GM19438 (cell line): Measurements from ENCODE around the gene GAST.

Experiments
- ATAC-seq: cut with Tn5 transposase; IDR thresholded peaks from one replicate; pipeline ENCODE4 v1.9.1; 2021; ENCODE audit warnings: low read depth; ENCODE audit not compliant: unreplicated experiment

Gene GAST

DNA sequence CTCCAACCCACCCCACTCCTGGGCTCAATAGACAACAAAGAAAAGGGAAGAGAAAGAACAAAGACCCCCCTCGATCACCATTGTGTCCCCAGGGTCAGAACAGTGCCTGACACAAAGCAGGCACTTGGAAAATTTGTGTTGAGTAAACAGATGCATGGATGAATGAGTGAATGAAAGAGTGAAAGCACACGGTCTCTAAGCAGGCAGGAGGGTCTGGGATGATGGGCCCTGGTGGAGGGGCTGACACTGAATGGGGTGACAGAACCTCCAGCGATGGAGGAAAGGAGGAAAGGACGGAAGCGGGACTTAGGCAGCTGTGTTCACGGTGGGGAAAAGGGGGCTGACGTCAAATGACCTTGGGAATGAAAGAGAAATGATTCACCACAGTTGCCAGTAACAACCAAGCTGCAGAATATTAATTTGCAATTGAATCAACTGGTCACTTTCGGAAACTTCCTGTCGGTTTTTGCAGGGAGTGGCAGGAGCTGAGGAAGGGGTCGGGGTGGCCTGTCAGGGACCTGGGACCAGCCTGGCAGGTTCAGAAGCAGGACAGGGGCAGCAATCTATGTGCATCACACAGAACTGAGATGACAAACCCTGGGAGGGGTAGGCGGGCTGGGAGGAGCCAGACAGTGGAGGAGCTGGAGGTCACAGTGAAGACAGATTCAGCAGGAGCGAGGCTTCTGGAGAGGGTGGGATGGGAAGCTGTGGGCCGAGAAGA lies 6.7 kb upstream of the GAST start:
- no peak for ATAC-seq

GRCh38 chr17:41707803-41708669 lies 4.1 kb upstream of the GAST start:
- ATAC-seq = no peak

DNA sequence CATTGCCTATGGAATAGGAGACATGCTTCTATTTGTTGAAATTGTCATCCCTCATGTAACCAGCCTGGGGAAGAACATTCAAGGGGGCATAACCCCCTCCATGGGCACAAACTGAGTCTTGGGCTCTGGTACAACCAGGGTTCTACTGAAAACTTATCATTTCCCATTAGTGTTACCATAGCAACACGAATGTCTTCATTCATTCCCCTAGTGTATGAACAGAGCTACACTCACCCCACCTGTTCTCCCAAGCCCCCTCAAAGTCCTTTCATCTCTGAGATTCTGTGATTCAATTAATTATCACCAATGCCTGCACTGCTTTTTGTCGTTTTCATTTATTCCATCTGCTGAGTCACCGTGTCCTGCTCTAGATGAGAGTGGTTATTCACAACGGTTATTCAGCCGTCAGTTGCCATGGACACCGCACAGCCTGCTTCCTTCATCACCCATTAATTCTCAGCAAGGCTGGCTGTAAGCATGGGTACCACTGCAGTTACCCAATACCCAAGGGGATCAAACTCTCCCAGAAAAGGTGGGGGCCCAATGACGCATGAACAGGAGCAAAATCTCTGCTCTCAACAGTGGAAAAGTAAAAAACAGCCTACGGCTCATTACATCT lies 1.6 kb upstream of the GAST start:
- ATAC-seq = no peak

DNA sequence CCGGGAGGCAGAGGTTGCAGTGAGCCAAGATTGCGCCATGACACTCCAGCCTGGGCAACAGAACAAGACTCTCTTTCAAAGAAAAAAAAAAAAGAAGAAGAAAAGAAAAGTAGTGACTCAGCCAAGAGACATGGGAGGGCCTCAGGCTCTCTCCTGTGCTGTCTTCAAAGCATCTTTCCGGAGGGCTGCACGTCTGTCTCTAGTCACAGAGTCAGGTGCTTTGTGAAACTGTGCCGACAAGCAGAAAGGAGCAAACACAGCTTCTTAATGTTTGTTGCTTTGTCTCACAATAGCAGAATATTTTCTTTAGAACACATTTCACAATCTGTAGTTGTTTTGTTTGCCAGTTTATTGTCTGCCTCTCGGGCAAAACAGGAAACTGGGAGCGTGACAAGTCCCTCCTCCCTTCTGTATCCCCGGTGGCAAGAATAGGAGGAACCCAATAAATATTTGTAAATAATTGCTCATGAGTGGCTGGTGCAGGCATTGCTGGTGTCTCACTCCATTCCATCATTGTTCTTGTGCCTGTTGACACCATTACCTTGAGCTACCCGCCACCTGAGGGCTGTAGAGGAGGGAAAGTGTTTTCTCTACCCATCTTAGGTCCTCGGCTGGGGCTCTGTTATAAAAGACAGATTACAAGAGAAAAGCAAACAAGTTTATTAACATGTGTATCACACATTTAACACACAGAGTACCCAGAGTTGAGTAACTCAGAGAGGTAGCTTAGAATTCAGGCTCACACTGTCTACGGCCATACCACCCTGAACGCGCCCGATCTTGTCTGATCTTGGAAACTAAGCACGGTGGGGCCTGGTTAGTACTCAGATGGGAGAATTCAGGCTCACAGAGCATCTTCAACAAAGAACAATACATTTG lies 5.5 kb downstream of the GAST start:
- no peak for ATAC-seq

DNA sequence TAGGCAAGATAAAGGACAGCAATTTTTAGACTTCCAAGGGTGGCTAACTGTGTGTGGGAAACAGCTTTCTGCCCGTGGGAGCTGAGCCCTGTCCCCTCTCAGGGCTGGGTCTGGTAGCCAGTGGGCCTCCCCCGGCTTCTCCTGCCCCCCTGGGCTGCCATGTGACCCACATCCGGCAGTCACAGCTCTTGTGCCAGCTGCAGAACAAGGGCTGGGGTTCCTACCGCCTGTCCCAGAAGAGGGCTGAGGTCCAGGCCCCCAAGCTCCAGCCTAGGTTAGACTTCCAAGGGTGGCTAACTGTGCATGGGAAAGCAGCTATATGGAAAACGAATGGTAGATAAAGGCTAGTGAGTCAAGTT lies 6.1 kb downstream of the GAST start:
- ATAC-seq = no peak

DNA sequence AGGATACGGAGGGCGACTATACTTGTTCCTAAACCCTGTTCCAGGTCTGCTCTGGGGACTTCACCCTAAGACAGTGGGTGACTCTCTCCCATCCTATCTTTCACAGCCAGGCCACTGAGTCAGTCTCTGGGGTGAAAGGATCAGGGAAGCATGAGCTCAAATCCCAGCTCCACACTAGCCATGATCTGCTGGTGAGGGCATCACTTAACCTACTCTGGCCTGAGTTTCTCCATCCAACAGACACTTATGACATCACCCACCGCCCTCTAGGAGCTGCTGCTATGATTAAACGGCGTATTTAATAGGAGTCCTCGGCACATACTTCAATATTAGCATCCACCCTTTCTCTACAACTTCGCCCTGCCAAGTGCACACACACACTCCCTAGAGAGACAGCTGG lies 10.1 kb downstream of the GAST start:
- ATAC-seq = no peak

DNA sequence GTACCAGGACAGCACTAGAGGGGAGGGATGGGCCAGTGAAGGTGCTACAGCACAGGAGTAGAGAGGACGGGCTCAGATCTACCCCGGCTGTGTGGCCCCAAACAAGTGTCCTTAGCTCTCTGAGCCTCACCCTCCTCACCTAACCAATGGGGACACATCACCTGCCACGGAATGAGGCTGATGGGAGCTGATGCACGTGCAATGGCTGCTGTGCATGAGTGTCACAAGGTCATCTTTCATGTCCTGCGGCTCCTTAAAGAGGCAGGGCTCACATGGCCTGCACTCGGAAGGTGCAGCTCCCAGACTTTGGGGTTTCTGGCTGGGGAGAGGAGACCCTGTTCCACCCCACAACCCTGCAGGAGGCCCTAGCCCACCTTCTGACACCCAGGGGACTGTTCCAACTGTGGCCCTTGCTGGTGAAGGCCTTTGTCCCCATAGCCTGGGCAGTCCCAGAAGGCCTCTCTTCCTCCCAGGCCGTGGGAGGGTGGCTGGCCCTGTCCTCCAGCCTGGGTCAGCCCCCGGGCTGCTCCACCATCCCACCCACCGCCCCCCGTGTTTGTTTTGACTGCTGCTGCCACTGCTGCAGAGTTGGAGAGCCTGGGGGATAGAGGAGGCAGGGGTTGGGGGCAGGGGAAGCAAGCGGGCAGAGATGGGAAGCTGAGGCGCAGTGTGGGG lies 11.8 kb downstream of the GAST start:
- ATAC-seq = no peak

DNA sequence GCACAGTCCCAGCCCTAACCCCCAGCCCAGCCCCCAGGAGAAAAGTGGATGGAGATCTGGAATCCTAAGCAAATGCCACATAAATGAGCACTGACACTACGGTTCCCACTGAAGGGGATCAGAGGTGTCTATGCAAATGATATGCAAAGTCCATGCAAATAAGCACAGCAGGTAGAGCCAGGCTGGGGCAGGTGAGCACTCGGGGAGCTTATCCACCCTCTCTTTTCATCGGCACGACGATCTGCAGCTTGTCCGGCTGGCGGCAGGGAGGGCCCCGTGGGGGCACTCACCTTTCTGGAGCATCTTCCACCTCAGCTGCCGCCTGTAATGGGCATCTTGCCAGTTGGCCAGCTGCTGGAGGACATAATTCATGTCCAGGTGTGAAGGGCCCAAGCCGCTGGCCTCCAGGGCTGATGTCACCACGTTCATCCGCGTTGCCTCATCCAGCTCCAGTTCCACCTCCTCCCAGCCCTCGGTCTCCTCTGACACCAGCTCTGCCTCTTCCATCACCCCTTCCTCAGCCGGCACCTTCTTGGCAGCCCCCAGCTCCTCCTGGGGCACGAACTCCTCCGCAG lies 12.4 kb downstream of the GAST start:
- ATAC-seq = no peak

GRCh38 chr17:41725134-41725533 lies 13.0 kb downstream of the GAST start:
- no peak for ATAC-seq

DNA sequence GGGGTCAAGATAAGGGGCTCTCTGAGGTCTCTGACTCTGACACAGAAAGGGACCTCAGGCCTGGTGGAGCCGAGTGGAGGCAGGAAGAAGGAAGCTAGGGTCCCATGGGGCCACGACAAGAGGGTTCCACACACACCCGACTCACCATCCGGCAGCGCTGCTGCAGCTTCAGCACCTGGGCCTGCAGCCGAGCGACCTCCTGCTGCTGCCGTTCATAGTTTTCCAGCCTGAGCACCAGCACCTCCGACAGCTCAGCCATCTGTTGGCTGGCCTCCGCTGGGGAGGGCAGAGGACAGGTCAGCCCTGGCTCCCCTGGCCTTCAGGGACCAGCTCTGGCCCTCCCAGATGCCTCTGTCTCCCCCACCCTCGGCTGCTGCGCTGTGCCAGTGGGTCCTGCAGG lies 15.9 kb downstream of the GAST start:
- ATAC-seq = no peak

DNA sequence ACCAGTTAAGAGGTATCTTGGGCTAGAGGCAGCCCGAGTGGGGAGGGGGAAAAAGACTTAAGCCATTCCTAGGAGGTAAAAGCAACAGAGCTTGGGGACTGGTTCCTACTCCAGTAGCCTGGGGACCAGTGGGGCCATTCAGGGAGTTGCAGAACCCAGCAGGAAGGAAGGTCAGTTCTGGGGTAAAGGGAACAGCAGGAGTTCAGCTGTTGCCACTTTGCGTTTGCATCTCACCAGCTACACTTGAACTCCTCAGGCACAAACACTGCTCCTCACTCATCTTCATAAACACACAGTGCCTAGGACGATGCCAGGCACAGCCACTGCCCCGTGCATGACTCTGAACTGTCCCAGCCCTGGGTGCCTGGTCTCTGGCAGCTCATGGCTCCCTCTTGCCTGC lies 18.3 kb downstream of the GAST start:
- ATAC-seq = no peak

GRCh38 chr17:41731836-41732235 lies 19.7 kb downstream of the GAST start:
- no peak for ATAC-seq

DNA sequence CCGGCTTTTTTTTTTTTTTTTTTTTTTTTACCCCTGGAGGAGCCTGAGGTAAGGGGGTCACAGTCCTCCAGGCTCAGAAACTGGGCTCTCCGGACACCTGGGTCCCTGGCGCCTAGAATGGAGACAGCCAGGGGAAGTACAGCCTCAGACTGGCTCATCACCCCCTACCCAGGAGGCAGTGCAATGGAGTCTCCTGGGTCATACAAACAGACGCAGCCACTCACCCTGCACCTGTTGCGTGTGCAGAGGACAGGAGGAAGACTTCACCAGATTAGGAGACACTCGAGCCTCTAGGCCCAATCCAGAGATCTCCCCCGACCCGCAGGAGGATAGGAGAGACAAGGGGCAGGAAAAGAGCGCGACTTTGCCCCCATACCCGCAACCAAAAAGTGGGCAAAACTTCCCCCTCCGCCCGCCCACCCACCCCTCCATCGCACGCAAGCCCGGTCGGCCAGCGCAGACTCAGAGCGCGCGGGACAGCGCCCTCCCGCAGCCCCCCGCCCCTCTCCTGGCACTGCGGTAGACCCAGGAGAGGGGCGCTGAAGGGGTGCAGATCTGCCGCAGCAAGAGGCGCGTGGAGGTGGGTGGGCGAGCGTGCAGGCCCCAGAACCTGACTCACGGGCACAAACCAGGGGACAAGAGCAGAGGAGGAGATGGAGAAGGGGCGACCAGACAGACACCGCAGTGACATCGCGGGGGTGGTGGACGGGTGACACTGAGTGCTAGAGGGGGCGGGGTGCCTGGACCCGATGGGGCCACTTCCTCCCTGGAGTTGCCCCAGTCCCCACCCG lies 21.4 kb downstream of the GAST start:
- ATAC-seq = no peak

- no peak for ATAC-seq
Measured at GRCh38 chr17:41734139-41734948, 22.2 kb downstream of the GAST start, which contains the start of gene HAP1. HAP1 (minus strand) TSS chr17:41734643; CDS start chr17:41734634, 9 bp downstream.

- no peak for ATAC-seq
Measured at GRCh38 chr17:41734949-41735313, 22.8 kb downstream of the GAST start.

DNA sequence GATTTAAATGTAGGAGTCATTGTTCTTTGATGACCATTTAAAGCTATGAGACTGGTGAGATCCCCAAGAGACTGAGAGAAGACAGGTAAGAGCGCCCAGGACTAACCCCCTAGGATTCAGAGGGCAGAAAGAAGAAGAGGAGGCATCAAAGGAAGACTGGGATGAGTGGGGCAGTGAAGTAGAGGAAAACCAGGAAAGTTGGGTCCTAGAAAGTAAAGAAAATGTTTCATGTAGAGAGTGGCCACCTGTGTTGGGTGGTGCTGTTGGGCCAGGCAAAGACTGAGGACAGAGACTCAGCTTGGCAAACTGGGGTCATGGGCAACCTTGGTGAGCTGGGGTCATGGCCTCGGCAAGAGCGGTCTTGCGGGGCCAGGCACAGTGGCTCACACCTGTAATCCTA lies 23.6 kb downstream of the GAST start:
- ATAC-seq = no peak

DNA sequence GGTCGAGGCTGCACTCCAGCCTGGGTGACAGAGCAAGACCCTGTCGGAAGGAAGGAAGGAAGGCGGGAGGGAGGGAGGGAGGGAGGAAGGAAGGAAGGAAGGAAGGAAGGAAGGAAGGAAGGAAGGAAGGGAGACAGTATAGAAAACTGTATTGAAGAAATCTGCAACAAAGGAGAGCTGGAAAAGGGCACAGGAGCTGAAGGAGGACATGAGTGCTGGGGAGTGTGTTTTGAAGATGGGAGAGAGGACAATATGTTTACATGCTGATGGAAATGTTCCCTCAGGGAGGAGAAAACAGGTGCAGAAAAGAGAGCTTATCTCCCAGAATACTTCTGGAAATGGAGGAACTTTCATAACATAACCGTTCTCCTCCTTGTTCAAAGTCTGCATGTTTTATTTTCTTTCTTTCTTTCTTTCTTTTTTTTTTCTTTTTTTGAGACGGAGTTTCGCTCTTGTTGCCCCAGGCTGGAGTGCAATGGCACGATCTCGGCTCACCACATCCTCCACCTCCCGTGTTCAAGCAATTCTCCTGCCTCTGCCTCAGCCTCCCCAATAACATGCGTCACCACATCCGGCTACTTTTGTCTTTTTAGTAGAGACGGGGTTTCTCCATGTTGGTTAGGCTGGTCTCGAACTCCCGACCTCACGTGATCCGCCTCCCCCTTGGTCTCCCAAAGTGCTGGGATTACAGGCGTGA lies 25.0 kb downstream of the GAST start:
- no peak for ATAC-seq

DNA sequence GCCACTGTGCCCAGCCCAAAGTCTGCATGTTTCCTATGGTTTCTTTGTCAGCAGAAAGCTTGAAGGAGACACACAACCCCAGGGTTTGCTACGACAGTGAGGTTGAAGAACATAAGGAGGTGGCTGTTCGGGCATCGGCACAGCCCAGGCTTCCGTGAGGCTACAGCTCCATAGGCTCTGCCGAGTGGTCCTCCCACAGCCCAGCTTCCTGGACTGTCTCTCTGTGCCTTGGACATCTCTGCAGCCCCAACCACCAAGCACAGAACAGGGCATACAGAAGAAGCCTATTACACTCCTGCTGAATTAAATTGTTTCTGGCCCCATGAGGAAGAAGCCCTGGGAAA lies 25.5 kb downstream of the GAST start:
- ATAC-seq = no peak
